ENCODE results near the gene TIMM10B.
"Not testable (repeated sequence)": the region's sequence is repeated elsewhere in the genome, so short reads cannot be mapped to it uniquely, and the experiment has no call there.

Gene TIMM10B

DNA sequence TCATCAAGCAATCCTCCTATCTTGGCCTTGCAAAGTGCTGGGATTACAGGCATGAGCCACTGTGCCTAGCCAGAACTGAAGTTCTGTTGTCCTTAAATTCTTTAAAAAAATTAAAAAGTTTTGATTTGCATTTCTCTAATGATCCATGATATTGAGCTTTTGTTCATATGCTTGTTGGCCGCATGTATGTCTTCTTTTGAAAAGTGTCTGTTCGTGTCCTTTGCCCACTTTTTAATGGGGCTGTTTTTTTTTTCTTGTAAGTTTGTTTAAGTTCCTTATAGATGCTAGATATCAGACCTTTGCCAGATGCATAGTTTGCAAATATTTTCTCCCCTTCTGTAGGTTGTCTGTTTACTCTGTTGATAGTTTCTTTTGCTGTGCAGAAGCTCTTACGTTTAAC lies 40.6 kb downstream of the TIMM10B start:
- not testable (repeated sequence) for H3K9ac ChIP-seq (ENCODE audit: low read depth, low read length); H3K36me3 ChIP-seq (ENCODE audit: insufficient read depth, low read length); H3K4me3 ChIP-seq (ENCODE audit: low read length); H3K4me2 ChIP-seq (ENCODE audit: low read length); H3K4me1 ChIP-seq (ENCODE audit: control insufficient read depth, insufficient read depth, low read length); H3K9me3 ChIP-seq (replicated peaks; ENCODE audit: low read length); H3K27me3 ChIP-seq (ENCODE audit: control insufficient read depth, insufficient read depth, low read length)

DNA sequence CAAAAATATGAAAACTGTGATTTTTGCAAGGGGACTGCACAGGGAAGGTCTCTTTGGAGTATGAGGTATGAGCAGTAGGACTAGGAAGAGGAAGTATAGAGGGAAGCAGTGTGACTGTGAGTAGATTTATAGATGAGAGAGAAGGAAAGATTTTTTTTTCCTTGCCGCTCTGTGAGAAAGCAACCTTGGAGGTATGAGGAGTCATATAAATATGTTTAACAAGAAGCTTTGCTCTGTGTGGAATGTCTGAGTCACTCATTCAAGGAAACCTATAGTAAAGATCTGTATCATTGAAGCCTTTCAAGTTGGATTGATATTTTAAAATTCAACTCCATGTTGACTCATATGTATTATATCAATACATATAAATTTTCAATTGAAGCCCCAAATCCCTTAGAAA lies 42.0 kb downstream of the TIMM10B start:
- H3K27me3 ChIP-seq (ENCODE audit: control insufficient read depth, insufficient read depth, low read length) = no peaks in the 10 kb centered on the region
- H3K4me1 ChIP-seq (ENCODE audit: control insufficient read depth, insufficient read depth, low read length) = no peaks in the 10 kb centered on the region
- no peak overlapping the region for H3K9ac ChIP-seq (ENCODE audit: low read depth, low read length)
- no peak overlapping the region for H3K4me2 ChIP-seq (ENCODE audit: low read length)
- H3K36me3 ChIP-seq (ENCODE audit: insufficient read depth, low read length) = peaks cover 4% of the 10 kb centered on the region
- H3K4me3 ChIP-seq (ENCODE audit: low read length) = no peak overlapping the region
- H3K9me3 ChIP-seq (replicated peaks; ENCODE audit: low read length) = no peaks in the 10 kb centered on the region

DNA sequence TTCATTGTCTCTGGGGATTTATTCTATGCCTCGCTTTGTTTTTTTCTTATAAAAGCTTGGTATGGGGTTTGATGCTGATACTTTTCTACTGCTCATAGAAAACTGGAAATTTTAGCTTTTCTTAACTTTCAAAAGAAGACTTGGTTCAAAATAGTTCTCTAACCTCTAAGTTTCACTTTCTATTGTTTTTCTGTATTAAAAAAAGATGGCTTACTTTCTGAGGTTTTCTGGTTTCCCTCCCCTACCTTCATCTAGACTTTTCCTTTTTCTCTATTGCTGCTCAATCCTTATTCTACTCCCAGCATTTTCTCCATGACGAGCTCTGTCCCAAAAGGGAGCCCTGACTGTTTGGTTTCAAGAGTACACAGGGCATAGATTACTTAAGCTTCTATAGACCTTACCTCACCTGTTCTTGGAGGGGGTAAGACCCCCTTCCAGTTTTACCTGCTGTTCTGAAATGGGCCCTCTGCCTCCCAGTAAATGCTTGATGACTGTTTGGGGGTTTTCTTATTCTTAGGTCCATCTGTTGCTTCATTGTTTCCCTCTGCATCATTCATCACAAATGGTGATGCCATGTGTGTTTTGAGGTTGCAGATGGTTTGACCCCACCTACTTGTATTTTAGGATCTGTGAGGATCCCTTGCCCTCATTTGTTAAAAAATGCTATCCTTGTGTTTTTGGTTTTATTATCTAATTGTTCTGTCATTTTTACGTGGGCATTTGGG lies 45.3 kb downstream of the TIMM10B start:
- no peak overlapping the region for H3K4me2 ChIP-seq (ENCODE audit: low read length)
- no peaks in the 10 kb centered on the region for H3K4me1 ChIP-seq (ENCODE audit: control insufficient read depth, insufficient read depth, low read length)
- H3K27me3 ChIP-seq (ENCODE audit: control insufficient read depth, insufficient read depth, low read length) = no peaks in the 10 kb centered on the region
- H3K9me3 ChIP-seq (replicated peaks; ENCODE audit: low read length) = no peaks in the 10 kb centered on the region
- H3K36me3 ChIP-seq (ENCODE audit: insufficient read depth, low read length) = peaks cover 8% of the 10 kb centered on the region
- H3K9ac ChIP-seq (ENCODE audit: low read depth, low read length) = no peak overlapping the region
- no peak overlapping the region for H3K4me3 ChIP-seq (ENCODE audit: low read length)

DNA sequence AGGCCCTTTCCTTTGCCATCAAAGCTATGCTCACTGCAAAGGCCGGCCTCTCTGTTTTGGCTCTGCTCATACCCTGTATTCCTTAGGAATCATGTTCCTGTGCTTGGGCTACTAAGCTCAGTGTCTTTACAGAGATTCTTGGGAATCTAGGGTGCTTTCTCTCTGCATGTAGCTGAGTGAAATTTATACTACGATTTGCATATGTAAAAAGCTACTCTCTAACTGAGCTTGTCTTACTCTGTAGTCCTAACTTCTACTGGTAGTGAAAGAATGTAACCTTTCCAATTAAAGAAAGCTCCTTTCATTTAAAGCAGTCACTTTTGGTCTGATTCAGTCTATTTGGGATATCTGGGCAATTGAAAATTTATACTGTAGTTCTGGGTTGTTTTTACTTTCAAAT lies 48.0 kb downstream of the TIMM10B start:
- Histone ChIP-seq H3K4me3 (ENCODE audit: low read length) (no peak overlapping the region), H3K4me2 (ENCODE audit: low read length) (no peak overlapping the region), H3K36me3 (ENCODE audit: insufficient read depth, low read length) (peaks cover 8% of the 10 kb centered on the region), H3K4me1 (ENCODE audit: control insufficient read depth, insufficient read depth, low read length) (no peaks in the 10 kb centered on the region), H3K27me3 (ENCODE audit: control insufficient read depth, insufficient read depth, low read length) (no peaks in the 10 kb centered on the region), H3K9ac (ENCODE audit: low read depth, low read length) (no peak overlapping the region), H3K9me3 (replicated peaks; ENCODE audit: low read length) (no peaks in the 10 kb centered on the region)

DNA sequence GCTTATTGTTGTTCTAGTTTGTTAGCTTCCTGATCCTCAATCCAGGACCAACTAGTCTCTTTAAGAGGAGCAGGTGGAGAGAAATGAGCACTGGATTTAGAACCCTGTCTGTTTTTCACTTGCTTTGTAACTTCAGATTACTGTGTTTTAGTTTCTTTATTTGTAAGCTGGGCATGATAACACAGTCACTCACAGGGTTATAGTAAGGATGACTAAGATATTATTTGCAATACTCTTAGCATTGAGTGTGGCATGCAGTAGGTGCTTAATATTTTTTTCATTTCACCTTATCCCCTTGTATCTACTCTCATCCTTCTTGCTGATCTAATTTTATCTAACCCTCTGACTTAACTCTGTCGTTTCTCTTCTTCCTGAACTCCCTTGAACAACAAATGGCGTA lies 49.5 kb downstream of the TIMM10B start:
- Histone ChIP-seq H3K4me2 (ENCODE audit: low read length) (no peak overlapping the region), H3K9me3 (replicated peaks; ENCODE audit: low read length) (no peaks in the 10 kb centered on the region), H3K36me3 (ENCODE audit: insufficient read depth, low read length) (peaks cover 8% of the 10 kb centered on the region), H3K9ac (ENCODE audit: low read depth, low read length) (no peak overlapping the region), H3K4me1 (ENCODE audit: control insufficient read depth, insufficient read depth, low read length) (no peaks in the 10 kb centered on the region), H3K4me3 (ENCODE audit: low read length) (no peak overlapping the region), H3K27me3 (ENCODE audit: control insufficient read depth, insufficient read depth, low read length) (no peaks in the 10 kb centered on the region)

- no peaks in the 10 kb centered on the region for H3K9me3 ChIP-seq (replicated peaks; ENCODE audit: low read length)
- no peak overlapping the region for H3K4me2 ChIP-seq (ENCODE audit: low read length)
- H3K4me3 ChIP-seq (ENCODE audit: low read length) = no peak overlapping the region
- no peak overlapping the region for H3K9ac ChIP-seq (ENCODE audit: low read depth, low read length)
- H3K4me1 ChIP-seq (ENCODE audit: control insufficient read depth, insufficient read depth, low read length) = no peaks in the 10 kb centered on the region
- H3K27me3 ChIP-seq (ENCODE audit: control insufficient read depth, insufficient read depth, low read length) = no peaks in the 10 kb centered on the region
- H3K36me3 ChIP-seq (ENCODE audit: insufficient read depth, low read length) = peaks cover 8% of the 10 kb centered on the region
These were observed 50.0 kb downstream of the TIMM10B start for GRCh38 chr11:6531267-6531752.
